Spleen (tissue), 11 donors: Measurements from ENCODE around the gene HADHA. TPM values are rescaled to one million over a fixed set of nuclear protein-coding genes. Genes with fewer than 3 reads are reported as not detected.

Source experiments
- DNase-seq: peaks from one replicate; pipeline ENCODE4 v3.0.0-alpha.2; 2020
- H3K27ac ChIP-seq, 8 donors: fragments of 200-600 bp; sonication (generic) in 7 of 8; 1 replicate in 4 of 8; 2 replicates in 4 of 8; pipeline versions ENCODE4 v1.5.0 to v1.8.0; 2016 to 2021; ENCODE audit warnings: inconsistent platforms in 4 of 8, mild to moderate bottlenecking in 4 of 8, moderate library complexity in 1 of 8
- H3K27me3 ChIP-seq, 7 donors: fragments of 200-600 bp; sonication (generic) in 6 of 7; replicated peaks in 1 of 7; 1 replicate in 4 of 7; 2 replicates in 3 of 7; pipeline versions ENCODE4 v1.5.0 to v1.8.0; 2016 to 2021; ENCODE audit warnings: inconsistent platforms in 3 of 7, mild to moderate bottlenecking in 1 of 7
- H3K36me3 ChIP-seq, 6 donors: fragments of 200-600 bp; sonication (generic) in 5 of 6; 1 replicate in 4 of 6; 2 replicates in 2 of 6; pipeline versions ENCODE4 v1.5.0 to v1.8.0; 2016 to 2021; ENCODE audit warnings: inconsistent platforms in 2 of 6
- H3K4me1 ChIP-seq, 6 donors: fragments of 200-600 bp; sonication (generic) in 5 of 6; 1 replicate in 3 of 6; 2 replicates in 3 of 6; pipeline versions ENCODE4 v1.5.0 to v1.8.0; 2016 to 2021; ENCODE audit warnings: inconsistent platforms in 3 of 6
- H3K4me3 ChIP-seq, 8 donors: fragments of 200-600 bp; sonication (generic) in 7 of 8; 1 replicate in 4 of 8; 2 replicates in 4 of 8; pipeline versions ENCODE4 v1.5.0 to v1.8.0; 2016 to 2021; ENCODE audit warnings: inconsistent platforms in 4 of 8, mild to moderate bottlenecking in 4 of 8, moderate library complexity in 2 of 8
- H3K9me3 ChIP-seq, 8 donors: fragments of 200-600 bp; sonication (generic) in 7 of 8; 1 replicate in 4 of 8; 2 replicates in 4 of 8; pipeline versions ENCODE4 v1.5.0 to v1.8.0; 2016 to 2021; ENCODE audit warnings: inconsistent platforms in 4 of 8
- CTCF ChIP-seq, 11 experiments: fragments of 200-600 bp in 7 of 11; fragments of 450-650 bp in 4 of 11; sonication (generic) in 4 of 11; IDR thresholded peaks in 8 of 11; conservative IDR thresholded peaks in 3 of 11; 1 replicate in 7 of 11; 2 replicates in 4 of 11; pipeline versions ENCODE4 v1.4.0 to v1.8.0; 2016 to 2021; ENCODE audit warnings: antibody characterized with exemption in 11 of 11, inconsistent platforms in 4 of 11, mild to moderate bottlenecking in 1 of 11
- POLR2A ChIP-seq, 3 donors: fragments of 450-650 bp; IDR thresholded peaks; one replicate each; pipeline ENCODE4 v1.5.1; 2017; ENCODE audit warnings: antibody characterized with exemption in 3 of 3, mild to moderate bottlenecking in 1 of 3
- POLR2AphosphoS5 ChIP-seq, 3 donors: sonication (generic); formaldehyde crosslinking; IDR thresholded peaks; one replicate each; pipeline ENCODE4 v1.5.1; 2017; ENCODE audit warnings: antibody characterized with exemption in 3 of 3
- WGBS, 5 donors: extraction: QIAGEN DNeasy Blood & Tissue Kit in 3 of 5; methylation state at CpG; one replicate each; pipeline versions ENCODE4 v1.1.5 to v1.1.7; 2013 to 2018; 5-methylcytosine and 5-hydroxymethylcytosine counted together
- intact Hi-C: fragments of 100-400 bp; cut with DNase I; formaldehyde crosslinking; loops from one replicate; pipeline ENCODE4 v1.15.0; 2023; ENCODE audit warnings: low total_unique reads
- polyA plus RNA-seq, 3 donors: library from polyadenylated mRNA; stranded (reverse); fragments of 200-250 nt; gene quantifications; one replicate each; pipeline ENCODE4 v1.2.1, GENCODE V29; 2013
- total RNA-seq, 7 donors: library from RNA; depleted of rRNA in 3 of 7; stranded (reverse); fragments of >200 nt in 3 of 7; fragmentation: NEBNext Ultra II Directional in 4 of 7; extraction: Animal tissue kit (Norgen Biotek cat#: 25700) in 4 of 7; gene quantifications; one replicate each; pipeline versions ENCODE4 v1.1.0 to v1.2.1, GENCODE V29; 2016 to 2021
- donor health status: healthy with polysubstance abuse.
- donor health status: DM: no; HTN: no; CAD: no; lungs with moderate emphysema.
- donor health status: DM: no; HTN: no; CAD: no.
- donor health status: Bipolar disorder and iron deficiency.
- donor health status: healthy.
- donor health status: DM: no; HTN: no; CAD: no.
- donor health status: DM: yes; HTN: yes; CAD: no.

The HADHA gene
- total and polyA plus RNA-seq, 10 donors, result 49.6 to 134 (median 114) TPM

- TF ChIP-seq POLR2A (IDR thresholded peaks at IDR 0.05) (no peak), POLR2AphosphoS5 (IDR thresholded peaks at IDR 0.05) (peak in 1 of 3 donors; percentile 17), CTCF (IDR thresholded peaks at IDR 0.05 in 8 of 11, conservative IDR thresholded peaks at IDR 0.05 in 3 of 11) (peak; percentile 36 to 79 (median 73))
These were observed 99.3 kb downstream of the HADHA start for GRCh38 chr2:26144953-26145680.

GRCh38 chr2:26144031-26144430, 100.4 kb downstream of the HADHA start:
- intact Hi-C loops, result loop anchor here (10.0 kb wide), 1 partner anchor 149 kb away; no protein-coding TSS in a partner anchor
- no peak for DNase-seq
- Histone ChIP-seq H3K4me1 (peaks cover 0 to 15% (median 5%) of the 10 kb centered on the region in 6 donors), H3K9me3 (no peaks in the 10 kb centered on the region), H3K36me3 (no peaks in the 10 kb centered on the region), H3K27ac (no peak overlapping the region), H3K27me3 (peaks cover 0 to 12% (median 0%) of the 10 kb centered on the region in 7 donors), H3K4me3 (no peak overlapping the region)
- TF ChIP-seq POLR2AphosphoS5 (IDR thresholded peaks at IDR 0.05), result no peak
- TF ChIP-seq POLR2A (IDR thresholded peaks at IDR 0.05), result no peak
- TF ChIP-seq CTCF (IDR thresholded peaks at IDR 0.05 in 8 of 11, conservative IDR thresholded peaks at IDR 0.05 in 3 of 11), result no peak
- 34 to 60% (median 43%) methylated on average over 7 of the region's 7 CpGs for WGBS, 5 donors

More at GRCh38 chr2:26144953-26145680, 99.3 kb downstream of the HADHA start:
- intact Hi-C loops, result loop anchor here (5.0 to 10.0 kb wide), 2 partner anchors 150 to 193 kb away; no protein-coding TSS in a partner anchor
- 26 to 34% (median 28%) methylated on average over 11 of the region's 11 CpGs for WGBS, 5 donors
- H3K4me1 ChIP-seq, result peaks cover 0 to 15% (median 5%) of the 10 kb centered on the region in 6 donors
- DNase-seq, result peak; percentile 81
- no peak overlapping the region for H3K27ac ChIP-seq
- H3K4me3 ChIP-seq, result peak overlapping the region in 1 of 8 donors; percentile 9
- no peaks in the 10 kb centered on the region for H3K36me3 ChIP-seq
- H3K9me3 ChIP-seq, result no peaks in the 10 kb centered on the region
- peaks cover 0 to 23% (median 5%) of the 10 kb centered on the region in 7 donors for H3K27me3 ChIP-seq

- Histone ChIP-seq H3K4me1 (peaks cover 0 to 15% (median 5%) of the 10 kb centered on the region in 6 donors), H3K27me3 (no peaks in the 10 kb centered on the region), H3K9me3 (no peaks in the 10 kb centered on the region), H3K36me3 (peaks cover 0 to 16% (median 4%) of the 10 kb centered on the region in 6 donors), H3K27ac (no peak overlapping the region), H3K4me3 (no peak overlapping the region)
- TF ChIP-seq POLR2AphosphoS5 (IDR thresholded peaks at IDR 0.05), result peak; percentile 14 to 70 (median 44)
- no peak for TF ChIP-seq POLR2A (IDR thresholded peaks at IDR 0.05)
- no peak for DNase-seq
- WGBS, 5 donors, result 90 to 92% (median 91%) methylated on average over 18 of the region's 18 CpGs
- intact Hi-C loops, result loop anchor here (10.0 kb wide), 1 partner anchor 146 kb away; no protein-coding TSS in a partner anchor
These were observed 103.2 kb downstream of the HADHA start for GRCh38 chr2:26141145-26141769.

Other genes with a start within 250 kb of the HADHA start
- 100 to 1,000 TPM; 104 to 135 (median 123) TPM for gene RAB10, start 210.5 kb downstream of the HADHA start, total RNA-seq
- gene RAB10, start 210.5 kb downstream of the HADHA start, polyA plus RNA-seq, result 10 to 100 TPM; 24.4 to 42.4 (median 34.3) TPM
- 1 to 10 TPM in 5 of 7 donors, under 1 TPM in 2; 0.69 to 2.9 (median 2.0) TPM for gene GAREM2, start 71.5 kb downstream of the HADHA start, total RNA-seq
- 1 to 10 TPM in 2 of 3 donors, under 1 TPM in 1; 0.62 to 6.3 (median 1.1) TPM for gene GAREM2, start 71.5 kb downstream of the HADHA start, polyA plus RNA-seq
- gene HADHB, start 307 bp upstream of the HADHA start, total RNA-seq, result 100 to 1,000 TPM; 106 to 165 (median 130) TPM
- gene HADHB, start 307 bp upstream of the HADHA start, polyA plus RNA-seq, result 10 to 100 TPM; 54.0 to 75.1 (median 55.7) TPM
- gene SELENOI, start 101.5 kb upstream of the HADHA start, total RNA-seq, result 10 to 100 TPM in 6 of 7 donors, 1 to 10 TPM in 1; 9.4 to 23.6 (median 18.1) TPM
- gene SELENOI, start 101.5 kb upstream of the HADHA start, polyA plus RNA-seq, result 1 to 10 TPM; 2.0 to 3.3 (median 2.7) TPM
- gene ADGRF3, start 102.2 kb upstream of the HADHA start, total RNA-seq, result 1 to 10 TPM in 1 of 7 donors, under 1 TPM in 6; 0.51 to 1.1 (median 0.67) TPM
- 1 to 10 TPM in 1 of 3 donors, under 1 TPM in 2; 0.15 to 6.2 (median 0.26) TPM for gene ADGRF3, start 102.2 kb upstream of the HADHA start, polyA plus RNA-seq
- under 1 TPM in 2 of 7 donors, not detected in 5; 0.23 to 0.25 TPM for gene DRC1, start 157.3 kb upstream of the HADHA start, total RNA-seq
- under 1 TPM in 1 of 3 donors, not detected in 2; 0.04 TPM for gene DRC1, start 157.3 kb upstream of the HADHA start, polyA plus RNA-seq
- 1 to 10 TPM in 1 of 7 donors, under 1 TPM in 6; 0.19 to 1.6 (median 0.34) TPM for gene OTOF, start 233.5 kb upstream of the HADHA start, total RNA-seq
- under 1 TPM; 0.06 to 0.17 (median 0.16) TPM for gene OTOF, start 233.5 kb upstream of the HADHA start, polyA plus RNA-seq